ENCODE results near the gene MBIP.

Gene MBIP

DNA sequence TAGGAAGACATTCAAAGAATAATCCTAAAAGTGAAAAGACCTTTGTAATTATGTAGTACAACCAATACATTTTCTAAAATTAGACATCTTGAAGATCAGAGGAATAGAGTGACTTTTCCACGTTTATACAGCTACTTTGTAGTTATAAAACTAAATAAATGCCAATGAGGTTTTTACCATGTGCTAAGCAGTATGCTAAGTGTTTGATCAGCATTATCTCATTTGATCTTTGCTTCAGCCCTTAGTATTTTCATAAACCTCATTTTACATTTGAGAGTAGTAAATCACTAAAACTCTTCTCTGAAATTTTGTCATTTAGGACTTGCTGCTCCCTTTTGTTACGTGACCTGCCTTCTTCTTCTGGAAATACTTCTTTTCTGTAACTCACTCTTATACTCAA lies 13.6 kb downstream of the MBIP start:
- no peak for DNase-seq

GRCh38 chr14:36304895-36305294 lies 15.5 kb downstream of the MBIP start:
- no peak for DNase-seq

DNA sequence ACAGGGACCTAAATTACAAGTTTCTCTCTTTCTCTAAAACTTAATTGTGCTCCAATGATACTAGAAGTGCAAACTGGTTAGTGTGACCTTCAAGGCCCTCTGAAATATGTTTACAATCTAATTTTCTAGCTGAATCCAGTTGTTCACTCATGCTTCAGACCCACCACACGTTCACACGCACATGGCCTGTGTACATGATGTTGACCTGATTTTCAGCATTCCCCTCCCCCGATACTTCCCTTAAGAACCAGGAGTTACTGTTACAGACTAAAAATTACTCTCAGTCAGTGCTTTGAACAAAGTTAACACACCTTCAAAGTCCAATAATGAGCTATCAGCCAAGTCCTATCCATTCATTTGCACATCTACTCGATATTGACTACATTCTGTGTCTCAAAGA lies 16.5 kb downstream of the MBIP start:
- no peak for DNase-seq

DNA sequence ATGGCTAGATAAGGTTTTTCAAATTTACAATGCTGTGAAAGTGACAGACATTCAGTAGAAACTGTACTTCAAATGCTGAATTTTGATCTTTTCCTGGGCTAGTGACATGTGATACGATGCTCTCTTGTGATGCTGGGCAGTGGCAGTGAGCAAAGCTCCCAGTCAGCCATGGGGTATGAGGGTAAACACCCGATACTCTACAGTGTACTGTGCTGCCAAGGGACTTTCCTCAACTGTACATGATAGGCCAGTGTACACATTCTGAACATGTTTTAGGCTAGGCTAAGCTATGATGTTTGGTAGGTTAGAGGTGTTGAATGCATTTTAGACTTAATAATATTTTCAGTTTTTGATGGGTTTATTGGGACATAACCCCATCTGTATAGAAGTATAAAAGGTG lies 17.6 kb downstream of the MBIP start:
- no peak for DNase-seq

DNA sequence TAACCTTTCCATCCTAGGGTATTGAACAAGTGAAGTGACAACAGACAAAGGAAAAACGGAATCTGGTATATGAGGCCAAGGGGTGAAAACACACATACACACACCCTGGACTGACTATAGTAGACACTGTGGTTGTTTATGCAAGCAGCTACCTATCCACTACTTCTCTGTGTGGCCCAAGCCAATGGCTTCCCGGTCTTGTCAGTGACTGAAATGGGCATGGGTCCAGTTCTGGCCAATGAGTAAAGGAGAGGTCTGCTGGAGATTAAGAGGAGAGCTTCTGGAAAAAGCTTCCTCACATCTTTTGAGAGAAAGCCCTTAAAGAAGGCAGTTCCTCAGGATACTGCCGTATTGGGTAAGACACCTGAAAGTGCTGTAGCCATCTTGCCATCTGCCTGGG lies 19.3 kb downstream of the MBIP start:
- no peak for DNase-seq

DNA sequence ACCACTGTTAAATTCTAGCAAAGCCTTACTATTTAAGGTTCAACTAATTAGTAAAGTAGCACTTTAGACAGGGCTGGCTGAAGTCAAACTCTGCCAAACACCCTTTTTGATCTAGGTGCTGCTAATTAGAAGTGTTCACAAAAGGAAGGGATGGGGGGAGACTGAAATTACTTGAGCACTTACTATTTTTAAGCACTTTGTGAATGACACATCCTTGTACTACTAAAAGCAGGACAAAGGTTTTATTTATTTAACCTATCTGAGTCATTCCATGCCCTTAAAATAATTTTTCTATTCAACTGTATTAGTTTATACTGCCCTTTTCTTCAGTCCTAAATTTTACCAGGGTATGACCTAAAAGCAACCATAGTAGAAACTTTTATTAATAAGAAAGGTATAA lies 20.1 kb downstream of the MBIP start:
- DNase-seq, result no peak

DNA sequence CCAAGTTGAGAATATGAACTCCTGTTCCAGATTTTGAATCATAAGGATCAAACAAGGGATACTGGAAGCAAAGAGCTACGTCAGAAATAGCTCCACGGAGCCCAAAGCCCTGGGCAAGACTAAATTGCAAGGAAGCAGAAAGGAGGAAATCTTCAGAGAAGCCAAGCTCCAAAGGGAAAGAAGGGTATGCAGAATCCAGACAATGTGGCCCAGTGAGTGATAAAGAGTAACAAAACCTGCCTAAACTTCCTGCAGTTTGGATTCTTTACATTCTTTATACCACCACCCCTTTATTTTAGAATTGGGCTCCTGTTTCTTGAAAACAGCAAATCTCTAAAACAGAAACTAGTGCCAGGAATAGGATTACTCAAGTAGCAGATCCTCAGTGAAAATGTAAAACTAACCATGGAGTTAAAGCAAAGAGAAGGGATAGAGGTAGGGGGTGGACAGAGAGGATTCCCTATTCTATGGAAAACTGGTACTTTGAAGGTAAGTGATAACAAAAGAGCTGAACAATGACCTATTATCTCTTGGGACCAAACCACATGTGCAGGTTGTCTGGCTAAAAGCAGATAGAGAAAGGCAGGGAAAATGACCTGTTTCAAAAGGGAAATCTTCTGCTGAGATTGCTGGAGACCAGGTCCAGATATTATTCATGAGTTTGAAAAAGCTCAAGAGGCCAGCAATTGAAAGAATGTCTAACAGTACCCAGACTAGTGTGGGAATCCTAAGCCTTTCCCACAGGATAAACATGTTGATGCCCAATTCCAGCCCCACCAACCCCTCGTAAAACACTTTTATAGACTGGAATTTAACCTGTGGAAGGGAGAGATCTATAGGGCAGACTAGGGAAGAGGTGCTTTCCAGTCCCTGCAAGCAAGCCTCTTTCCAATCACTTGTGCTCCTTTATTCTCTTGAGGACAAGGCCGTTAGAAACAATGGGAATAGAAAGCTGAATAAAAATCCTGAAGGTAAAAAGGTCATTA lies 24.5 kb downstream of the MBIP start:
- no peak for DNase-seq

DNA sequence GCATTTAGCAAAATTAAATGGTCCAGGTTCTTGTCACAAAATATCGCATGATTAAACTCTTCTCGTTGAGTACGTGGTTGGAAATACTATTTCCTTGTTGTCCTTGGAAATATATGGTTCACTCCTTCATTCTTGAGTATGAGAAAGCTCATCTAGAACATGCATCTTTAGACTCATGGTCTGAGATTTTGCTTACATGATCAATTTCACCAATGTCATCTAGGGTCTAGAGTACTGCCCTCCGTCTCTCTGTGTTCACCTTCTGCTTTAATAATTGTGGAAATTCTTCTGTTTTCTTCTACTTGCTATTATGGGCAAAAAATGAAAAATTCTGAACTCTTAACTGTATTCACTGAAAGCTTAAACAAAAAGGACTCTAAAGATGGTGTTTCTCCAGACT lies 25.9 kb downstream of the MBIP start:
- DNase-seq, result no peak

DNA sequence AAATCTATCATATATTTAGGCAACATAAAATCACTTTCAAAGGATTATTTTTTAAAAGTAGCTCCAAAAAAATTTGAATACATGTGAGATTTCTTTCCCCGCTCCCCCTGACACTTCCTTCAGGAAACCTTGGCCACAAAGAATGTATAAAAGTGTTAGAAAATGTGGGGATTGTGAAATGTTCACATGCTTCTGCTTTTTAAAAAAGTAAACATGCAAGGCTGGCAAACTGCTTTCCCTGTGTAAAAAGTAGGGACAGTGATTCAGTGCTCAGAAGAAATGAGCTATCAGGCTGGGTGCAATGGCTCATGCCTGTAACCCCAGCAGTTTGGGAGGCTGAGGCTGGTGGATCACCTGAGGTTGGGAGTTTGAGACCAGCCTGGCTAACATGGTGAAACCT lies 26.6 kb downstream of the MBIP start:
- peak; percentile 63 for DNase-seq

- no peak for DNase-seq
These were observed 30.5 kb downstream of the MBIP start for GRCh38 chr14:36289954-36290353.

GRCh38 chr14:36288496-36288895 lies 31.9 kb downstream of the MBIP start:
- DNase-seq, result no peak

- no peak for DNase-seq
These were observed 35.4 kb downstream of the MBIP start for GRCh38 chr14:36284971-36285595.

GRCh38 chr14:36281309-36281708 lies 39.1 kb downstream of the MBIP start:
- DNase-seq, result no peak

- DNase-seq, result no peak
These were observed 40.9 kb downstream of the MBIP start for GRCh38 chr14:36279306-36280190.

GRCh38 chr14:36275741-36276140 lies 44.7 kb downstream of the MBIP start:
- no peak for DNase-seq

GRCh38 chr14:36271939-36272907 lies 48.2 kb downstream of the MBIP start:
- peak; percentile 4 for DNase-seq

GRCh38 chr14:36271222-36271621 lies 49.2 kb downstream of the MBIP start:
- no peak for DNase-seq

DNA sequence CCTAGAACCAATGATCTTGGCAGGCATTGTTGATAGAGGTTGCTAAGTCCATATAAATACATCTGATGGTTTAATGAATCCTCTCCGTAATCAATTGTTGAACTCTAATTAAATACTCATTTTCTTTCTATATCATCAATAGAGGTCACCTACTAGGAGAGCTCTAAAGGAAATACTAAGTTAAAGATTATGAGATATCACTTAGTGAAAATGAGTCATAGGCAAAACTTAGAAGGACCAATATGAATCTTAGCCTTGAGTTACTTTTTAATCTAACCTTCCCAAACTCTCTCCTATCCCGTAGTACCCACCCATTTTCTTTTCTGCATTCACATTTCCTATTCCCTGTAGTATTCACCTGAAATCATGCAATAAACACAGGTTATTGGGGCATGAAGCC lies 50.2 kb downstream of the MBIP start:
- DNase-seq, result no peak

DNA sequence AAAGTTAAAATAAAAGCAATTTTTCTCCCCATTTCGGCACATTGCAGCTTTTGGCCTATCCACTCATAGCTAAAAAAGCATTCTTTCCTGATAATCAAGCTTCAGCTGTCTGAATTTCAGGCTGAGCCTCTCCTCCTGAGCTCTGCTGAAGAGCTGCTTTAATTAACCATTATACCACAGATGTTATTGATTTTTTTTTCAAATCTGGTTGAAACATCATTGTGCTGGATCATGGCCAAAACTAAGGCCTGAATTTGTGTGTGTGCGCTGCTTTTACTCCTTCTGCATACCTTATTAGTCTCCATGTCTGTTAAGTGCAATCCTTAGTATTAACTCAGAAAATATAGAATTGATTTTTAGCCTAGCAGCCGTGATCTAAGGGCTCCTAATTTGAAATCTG lies 52.3 kb downstream of the MBIP start:
- no peak for DNase-seq

- no peak for DNase-seq
These were observed 55.8 kb downstream of the MBIP start for GRCh38 chr14:36264595-36264994.

DNA sequence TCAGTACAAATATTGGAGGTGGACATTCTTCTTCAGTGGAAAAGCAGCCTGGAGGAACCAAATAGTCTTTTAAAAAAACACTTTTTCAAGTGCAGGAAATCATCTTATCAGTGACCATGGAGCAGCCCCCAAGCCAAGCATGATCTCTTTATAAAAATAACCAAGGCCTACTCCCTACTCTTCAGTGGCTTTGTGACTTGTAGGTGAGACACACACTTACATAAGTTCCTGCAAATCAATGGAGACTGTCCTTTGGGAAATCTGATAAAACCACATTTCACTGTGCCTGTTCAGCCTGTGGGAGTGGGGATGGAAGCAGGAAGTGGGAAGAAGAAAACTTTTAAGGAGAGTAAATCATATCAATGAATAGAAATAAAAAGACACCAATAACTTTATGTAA lies 56.3 kb downstream of the MBIP start:
- DNase-seq, result no peak

- DNase-seq, result no peak
These were observed 59.3 kb downstream of the MBIP start for GRCh38 chr14:36260970-36261640.

Measured in fibroblast of upper back skin (primary cell).